ENCODE data around the gene FER1L5.

Gene FER1L5

GRCh38 chr2:96695602-96696001 is 53.0 kb downstream of the FER1L5 start:
- DNase-seq (ENCODE audit: low spot score) = no peak

GRCh38 chr2:96697476-96697875 is 54.9 kb downstream of the FER1L5 start:
- no peak for DNase-seq (ENCODE audit: low spot score)

GRCh38 chr2:96698221-96698861 is 55.8 kb downstream of the FER1L5 start:
- DNase-seq (ENCODE audit: low spot score) = no peak

GRCh38 chr2:96699021-96699420 is 56.5 kb downstream of the FER1L5 start:
- no peak for DNase-seq (ENCODE audit: low spot score)

- no peak for DNase-seq (ENCODE audit: low spot score)
These were observed 57.1 kb downstream of the FER1L5 start for GRCh38 chr2:96699621-96700020.

GRCh38 chr2:96700086-96700485 is 57.5 kb downstream of the FER1L5 start:
- no peak for DNase-seq (ENCODE audit: low spot score)

GRCh38 chr2:96701636-96702035 is 59.1 kb downstream of the FER1L5 start:
- DNase-seq (ENCODE audit: low spot score) = no peak

GRCh38 chr2:96702098-96702785 is 59.7 kb downstream of the FER1L5 start:
- no peak for DNase-seq (ENCODE audit: low spot score)

- no peak for DNase-seq (ENCODE audit: low spot score)
These were observed 60.6 kb downstream of the FER1L5 start for GRCh38 chr2:96703021-96703751.

GRCh38 chr2:96710985-96711384 is 68.4 kb downstream of the FER1L5 start:
- no peak for DNase-seq (ENCODE audit: low spot score)

- DNase-seq (ENCODE audit: low spot score) = no peak
These were observed 73.1 kb downstream of the FER1L5 start for GRCh38 chr2:96715658-96716057.

GRCh38 chr2:96716388-96716787 is 73.8 kb downstream of the FER1L5 start:
- no peak for DNase-seq (ENCODE audit: low spot score)

GRCh38 chr2:96726131-96726530 is 83.6 kb downstream of the FER1L5 start:
- no peak for DNase-seq (ENCODE audit: low spot score)

- no peak for DNase-seq (ENCODE audit: low spot score)
These were observed 84.9 kb downstream of the FER1L5 start for GRCh38 chr2:96727431-96727830.

GRCh38 chr2:96729748-96730147 is 87.2 kb downstream of the FER1L5 start:
- DNase-seq (ENCODE audit: low spot score) = no peak

- DNase-seq (ENCODE audit: low spot score) = no peak
These were observed 87.6 kb downstream of the FER1L5 start for GRCh38 chr2:96730212-96730611.

- DNase-seq (ENCODE audit: low spot score) = no peak
These were observed 91.4 kb downstream of the FER1L5 start for GRCh38 chr2:96733931-96734330.

- peak; percentile 42 for DNase-seq (ENCODE audit: low spot score)
These were observed 92.5 kb downstream of the FER1L5 start for GRCh38 chr2:96734880-96735583.

- no peak for DNase-seq (ENCODE audit: low spot score)
These were observed 94.7 kb downstream of the FER1L5 start for GRCh38 chr2:96737251-96737650.

GRCh38 chr2:96737831-96738230 is 95.3 kb downstream of the FER1L5 start:
- no peak for DNase-seq (ENCODE audit: low spot score)

GRCh38 chr2:96739076-96739632 is 96.6 kb downstream of the FER1L5 start:
- DNase-seq (ENCODE audit: low spot score) = no peak
